Calu3 (cell line): ENCODE measurements around the gene LTV1. TPM values are rescaled to one million over a fixed set of nuclear protein-coding genes. Genes with fewer than 3 reads are reported as not detected.

Experiments used
- BruUV-seq: library from RNA; stranded (reverse); fragments of 400-500 nt; replicated peaks from 2 replicates; lab custom pipeline; 2021; lab: Mats Ljungman, UMichigan
- CTCF ChIA-PET: fragments of 300-600 bp; sonication (Branson Sonifier 250); formaldehyde crosslinking; loops from one replicate; lab custom pipeline; 2022; ENCODE audit warnings: antibody characterized with exemption; lab: Charles Lee
- DNase-seq: peaks from one replicate; pipeline ENCODE4 v3.0.0; 2022
- H3K27ac Mint-ChIP-seq: one replicate; pipeline ENCODE4 v1.8.0; 2022; ENCODE audit warnings: mixed read lengths; ENCODE audit not compliant: unreplicated experiment
- H3K27me3 Mint-ChIP-seq: one replicate; pipeline ENCODE4 v1.8.0; 2022; ENCODE audit warnings: mixed read lengths; ENCODE audit not compliant: unreplicated experiment
- H3K36me3 Mint-ChIP-seq: one replicate; pipeline ENCODE4 v1.8.0; 2022; ENCODE audit warnings: mild to moderate bottlenecking, moderate library complexity, mixed read lengths; ENCODE audit not compliant: insufficient read depth, unreplicated experiment
- H3K4me1 Mint-ChIP-seq: one replicate; pipeline ENCODE4 v1.8.0; 2022; ENCODE audit warnings: mild to moderate bottlenecking, low read depth, mixed read lengths; ENCODE audit not compliant: unreplicated experiment
- H3K4me3 Mint-ChIP-seq: one replicate; pipeline ENCODE4 v1.8.0; 2022; ENCODE audit warnings: mild to moderate bottlenecking, low read depth, moderate library complexity, mixed read lengths; ENCODE audit not compliant: unreplicated experiment
- H3K9me3 Mint-ChIP-seq: one replicate; pipeline ENCODE4 v1.8.0; 2022; ENCODE audit warnings: low read depth, mixed read lengths; ENCODE audit not compliant: unreplicated experiment
- CTCF ChIP-seq: fragments of 200-600 bp; IDR thresholded peaks from one replicate; pipeline ENCODE4 v1.8.0; 2022; ENCODE audit warnings: antibody characterized with exemption; ENCODE audit not compliant: unreplicated experiment
- intact Hi-C: fragments of 100-400 bp; cut with micrococcal nuclease; formaldehyde crosslinking; loops from one replicate; pipeline ENCODE4 v1.10.0; 2022; ENCODE audit not compliant: unreplicated experiment
- total RNA-seq: library from RNA; stranded (reverse); gene quantifications from 2 replicates; pipeline ENCODE4 v1.2.3, GENCODE V29; 2022

Gene LTV1
- total RNA-seq, 1 experiment from 2014 or later, result 21.8 TPM

- CTCF ChIA-PET, result no interaction called here
- Mint-ChIP-seq H3K9me3 (no peaks in the 10 kb centered on the region), H3K27me3 (no peaks in the 10 kb centered on the region), H3K4me3 (no peak overlapping the region), H3K27ac (no peak overlapping the region), H3K36me3 (peaks cover 11% of the 10 kb centered on the region), H3K4me1 (no peaks in the 10 kb centered on the region)
- TF ChIP-seq CTCF, result no peak
- BruUV-seq, result no TSS peak
- no peak for DNase-seq
- intact Hi-C loops, result no loop called here
Measured at GRCh38 chr6:143838395-143838794, 4.7 kb upstream of the LTV1 start.

GRCh38 chr6:143839196-143839595 lies 3.9 kb upstream of the LTV1 start:
- peaks cover 16% of the 10 kb centered on the region for H3K36me3 Mint-ChIP-seq
- CTCF ChIA-PET, result no interaction called here
- H3K27me3 Mint-ChIP-seq, result no peaks in the 10 kb centered on the region
- no peak for TF ChIP-seq CTCF
- H3K4me3 Mint-ChIP-seq, result no peak overlapping the region
- H3K4me1 Mint-ChIP-seq, result no peaks in the 10 kb centered on the region
- intact Hi-C loops, result no loop called here
- DNase-seq, result no peak
- H3K27ac Mint-ChIP-seq, result no peak overlapping the region
- no peaks in the 10 kb centered on the region for H3K9me3 Mint-ChIP-seq
- no TSS peak for BruUV-seq

- Mint-ChIP-seq H3K4me1 (no peaks in the 10 kb centered on the region), H3K27me3 (no peaks in the 10 kb centered on the region), H3K36me3 (peaks cover 16% of the 10 kb centered on the region), H3K4me3 (no peak overlapping the region), H3K27ac (no peak overlapping the region), H3K9me3 (no peaks in the 10 kb centered on the region)
- BruUV-seq, result no TSS peak
- DNase-seq, result no peak
- CTCF ChIA-PET, result no interaction called here
- TF ChIP-seq CTCF, result no peak
- intact Hi-C loops, result loop anchor here (10.0 kb wide), 1 partner anchor 266 kb away; no protein-coding TSS in a partner anchor
Measured at GRCh38 chr6:143840595-143841265, 2.4 kb upstream of the LTV1 start.

GRCh38 chr6:143842461-143842901 lies 657 bp upstream of the LTV1 start:
- intact Hi-C loops, result loop anchor here (10.0 kb wide), 1 partner anchor 268 kb away; no protein-coding TSS in a partner anchor
- peak overlapping the region; percentile 66 for H3K27ac Mint-ChIP-seq
- no peaks in the 10 kb centered on the region for H3K27me3 Mint-ChIP-seq
- BruUV-seq, result TSS peak; percentile 98
- peaks cover 20% of the 10 kb centered on the region for H3K36me3 Mint-ChIP-seq
- peak overlapping the region; percentile 82 for H3K4me3 Mint-ChIP-seq
- no peak for DNase-seq
- no peak for TF ChIP-seq CTCF
- CTCF ChIA-PET, result interaction anchor here (1.8 kb wide), 1 partner anchor 267 kb away, joined by 8 read pairs; no protein-coding TSS in a partner anchor
- H3K4me1 Mint-ChIP-seq, result no peaks in the 10 kb centered on the region
- H3K9me3 Mint-ChIP-seq, result no peaks in the 10 kb centered on the region
